CD4-positive, alpha-beta T cell treated with Interleukin-2 at 100 ng/mL for 4 hours (primary cell): Measurements from ENCODE around the gene SCRN3.
"Not testable (repeated sequence)": the region's sequence is repeated elsewhere in the genome, so short reads cannot be mapped to it uniquely, and the experiment has no call there.

ENCODE experiments used
- DNase-seq: peaks from one replicate; pipeline ENCODE4 v3.0.0-alpha.2; 2020; ENCODE audit warnings: low spot score

SCRN3 gene

DNA sequence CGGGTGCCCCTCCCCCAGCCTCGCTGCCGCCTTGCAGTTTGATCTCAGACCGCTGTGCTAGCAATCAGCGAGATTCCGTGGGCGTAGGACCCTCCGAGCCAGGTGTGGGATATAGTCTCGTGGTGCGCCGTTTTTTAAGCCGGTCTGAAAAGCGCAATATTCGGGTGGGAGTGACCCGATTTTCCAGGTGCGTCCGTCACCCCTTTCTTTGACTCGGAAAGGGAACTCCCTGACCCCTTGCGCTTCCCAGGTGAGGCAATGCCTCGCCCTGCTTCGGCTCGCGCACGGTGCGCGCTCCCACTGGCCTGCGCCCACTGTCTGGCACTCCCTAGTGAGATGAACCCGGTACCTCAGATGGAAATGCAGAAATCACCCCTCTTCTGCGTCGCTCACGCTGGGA lies 14.5 kb downstream of the SCRN3 start:
- DNase-seq, result not testable (repeated sequence)

DNA sequence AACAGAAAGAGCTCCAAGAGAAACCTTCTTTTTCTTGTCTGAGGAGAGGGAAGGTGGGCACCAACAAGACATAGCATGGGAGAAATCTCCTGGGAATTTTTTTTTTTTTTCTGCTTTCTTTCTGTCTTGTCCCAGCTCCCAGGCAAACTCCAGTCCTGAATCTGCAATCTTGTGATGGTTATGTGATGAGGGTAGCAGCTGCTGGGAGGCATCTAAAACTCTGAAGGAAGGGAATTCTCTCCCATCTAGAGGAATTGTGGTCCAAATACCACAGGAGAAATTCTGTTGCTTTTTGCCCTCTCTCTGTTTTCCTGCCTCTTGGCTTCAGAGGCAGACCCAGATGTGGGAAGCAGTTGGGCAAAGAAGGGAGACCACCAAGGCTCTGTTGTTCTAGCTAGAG lies 16.7 kb downstream of the SCRN3 start:
- DNase-seq, result no peak

DNA sequence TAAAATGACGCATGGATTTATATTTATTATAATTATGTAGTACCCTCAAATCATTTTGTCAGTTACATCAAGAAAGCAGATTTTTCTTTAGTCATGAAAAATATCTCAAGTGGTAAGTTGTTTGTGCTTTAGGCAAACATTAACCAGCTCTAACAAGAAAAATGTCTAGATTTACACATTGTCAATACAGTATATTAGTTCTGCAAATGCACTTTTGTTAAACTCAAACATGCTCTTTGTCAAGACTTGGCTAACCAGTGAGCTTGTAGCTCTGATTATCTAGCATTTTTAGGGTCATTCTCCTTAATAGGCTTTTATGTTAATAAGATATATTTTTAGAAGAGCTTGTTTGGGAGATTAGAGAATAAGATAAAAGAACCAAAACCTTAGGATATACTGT lies 32.7 kb downstream of the SCRN3 start:
- no peak for DNase-seq

DNA sequence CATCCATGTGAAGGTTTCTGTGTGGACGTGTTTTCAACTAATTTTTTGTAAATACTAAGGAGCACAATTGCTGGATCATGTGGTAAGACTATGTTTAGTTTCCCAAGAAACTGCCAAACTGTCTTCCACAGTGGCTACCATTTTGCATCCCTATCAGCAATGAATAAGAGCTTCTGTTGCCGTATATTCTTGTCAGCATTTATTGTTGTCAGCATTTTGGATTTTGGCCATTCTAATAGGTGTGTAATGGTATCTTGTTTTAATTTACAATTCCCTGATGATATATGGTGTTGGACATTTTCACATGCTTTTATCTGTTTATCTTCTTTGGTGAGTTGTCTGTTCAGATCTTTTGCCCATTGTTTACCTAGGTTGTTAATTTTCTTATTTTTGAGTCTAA lies 34.5 kb downstream of the SCRN3 start:
- DNase-seq, result no peak

DNA sequence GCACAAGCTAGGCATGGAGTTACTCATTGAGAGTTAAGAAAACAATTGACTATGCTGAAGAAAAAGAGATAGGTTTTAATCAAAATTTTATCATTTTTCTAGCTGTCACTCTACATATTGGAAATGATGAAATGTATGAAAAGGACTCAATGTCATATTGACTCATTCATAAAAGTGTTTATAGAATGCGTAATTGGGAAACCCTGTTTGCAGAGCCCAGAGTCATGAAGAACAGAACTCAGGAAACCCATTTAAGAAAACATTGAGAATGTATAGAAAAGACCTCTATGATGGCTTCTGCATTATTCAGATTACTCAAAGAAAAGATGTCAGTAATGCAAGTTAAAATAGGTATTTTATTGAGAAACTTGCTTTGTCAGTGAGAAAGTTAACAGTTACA lies 36.4 kb downstream of the SCRN3 start:
- DNase-seq, result no peak

DNA sequence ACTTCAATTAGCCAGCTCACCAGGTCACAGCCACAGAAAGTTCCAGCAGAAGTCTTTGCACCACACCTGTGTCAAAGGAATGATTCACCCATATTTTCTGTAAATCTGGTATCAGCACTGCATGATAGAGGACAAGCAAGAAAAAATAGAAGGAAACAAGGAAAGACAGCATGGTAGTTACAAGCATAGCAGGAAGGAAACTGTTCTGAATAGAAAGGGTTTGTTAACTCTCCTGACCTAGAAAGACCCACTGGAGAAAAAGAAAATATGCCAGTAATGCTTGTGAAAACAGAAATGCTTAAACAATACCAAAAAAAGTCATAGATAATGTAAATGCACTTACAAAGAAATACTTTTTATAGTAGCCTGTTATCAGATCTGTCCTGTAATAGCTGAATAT lies 40.8 kb downstream of the SCRN3 start:
- no peak for DNase-seq

DNA sequence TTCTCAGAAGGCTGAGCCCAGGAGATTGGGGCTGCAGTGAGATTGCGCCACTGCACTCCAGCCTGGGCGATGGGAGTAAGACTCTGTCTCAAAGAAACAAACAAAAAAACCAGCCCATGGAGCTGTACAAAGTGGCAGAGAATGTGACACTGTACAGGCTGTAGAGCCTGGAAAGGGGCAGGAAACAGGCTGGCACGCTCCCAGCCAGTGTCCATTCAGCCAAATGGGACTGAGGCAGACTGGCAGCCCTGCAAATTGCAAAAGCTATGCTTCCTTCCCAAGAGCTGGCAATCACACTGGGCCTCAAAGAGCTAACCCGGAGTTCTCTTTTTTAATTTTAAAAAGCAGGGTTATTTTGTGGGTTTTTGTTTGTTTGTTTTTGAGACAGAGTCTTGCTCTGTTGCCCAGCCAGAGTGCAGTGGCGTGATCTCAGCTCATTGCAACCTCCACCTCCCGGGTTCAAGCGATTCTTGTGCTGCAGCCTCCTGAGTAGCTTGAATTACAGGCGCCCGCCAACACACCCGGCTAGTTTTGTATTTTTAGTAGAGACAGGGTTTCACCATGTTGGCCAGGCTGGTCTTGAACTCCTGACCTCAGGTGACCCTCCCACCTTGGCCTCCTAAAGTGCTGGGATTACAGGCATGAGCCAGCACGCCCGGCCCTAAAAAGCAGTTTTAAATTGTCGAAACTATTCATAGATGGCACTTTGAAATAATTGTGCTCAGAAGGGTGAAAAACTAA lies 42.8 kb downstream of the SCRN3 start:
- DNase-seq, result no peak

DNA sequence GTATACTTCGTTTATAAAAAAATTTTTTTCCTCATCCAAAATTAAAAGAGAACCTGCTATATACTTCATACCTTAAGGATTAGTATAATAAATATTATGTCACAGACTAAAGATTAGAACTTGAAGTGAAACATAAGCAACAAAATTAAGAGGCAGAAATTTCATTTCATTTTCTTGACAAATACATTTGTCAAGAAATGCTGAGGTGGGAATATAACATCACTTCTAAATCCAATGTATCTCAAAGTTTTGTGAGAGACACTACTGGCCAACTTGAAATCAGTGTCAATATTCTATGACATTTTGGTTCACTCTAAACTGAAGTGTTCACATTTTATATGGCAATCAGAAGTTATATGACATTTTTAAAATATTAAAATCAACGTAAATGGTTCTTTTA lies 43.8 kb downstream of the SCRN3 start:
- no peak for DNase-seq

DNA sequence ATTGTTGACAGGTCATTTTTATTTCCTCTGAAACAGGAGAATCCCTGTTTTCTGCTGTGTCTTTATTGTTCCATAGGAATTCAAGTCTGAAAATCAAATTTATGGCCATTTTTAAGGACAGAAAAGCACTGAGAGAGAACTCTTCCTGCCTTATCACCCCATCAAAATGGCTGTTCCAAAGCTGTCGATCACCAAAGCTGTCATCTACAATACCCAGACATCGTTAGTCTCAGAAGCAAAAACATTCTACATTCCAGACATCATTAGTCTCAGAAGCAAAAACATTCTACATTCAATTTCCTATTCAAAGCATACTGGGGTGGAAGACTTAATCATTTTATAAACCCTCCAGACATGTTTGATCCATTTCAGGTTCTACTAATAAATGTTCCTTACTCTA lies 44.4 kb downstream of the SCRN3 start:
- DNase-seq, result no peak

DNA sequence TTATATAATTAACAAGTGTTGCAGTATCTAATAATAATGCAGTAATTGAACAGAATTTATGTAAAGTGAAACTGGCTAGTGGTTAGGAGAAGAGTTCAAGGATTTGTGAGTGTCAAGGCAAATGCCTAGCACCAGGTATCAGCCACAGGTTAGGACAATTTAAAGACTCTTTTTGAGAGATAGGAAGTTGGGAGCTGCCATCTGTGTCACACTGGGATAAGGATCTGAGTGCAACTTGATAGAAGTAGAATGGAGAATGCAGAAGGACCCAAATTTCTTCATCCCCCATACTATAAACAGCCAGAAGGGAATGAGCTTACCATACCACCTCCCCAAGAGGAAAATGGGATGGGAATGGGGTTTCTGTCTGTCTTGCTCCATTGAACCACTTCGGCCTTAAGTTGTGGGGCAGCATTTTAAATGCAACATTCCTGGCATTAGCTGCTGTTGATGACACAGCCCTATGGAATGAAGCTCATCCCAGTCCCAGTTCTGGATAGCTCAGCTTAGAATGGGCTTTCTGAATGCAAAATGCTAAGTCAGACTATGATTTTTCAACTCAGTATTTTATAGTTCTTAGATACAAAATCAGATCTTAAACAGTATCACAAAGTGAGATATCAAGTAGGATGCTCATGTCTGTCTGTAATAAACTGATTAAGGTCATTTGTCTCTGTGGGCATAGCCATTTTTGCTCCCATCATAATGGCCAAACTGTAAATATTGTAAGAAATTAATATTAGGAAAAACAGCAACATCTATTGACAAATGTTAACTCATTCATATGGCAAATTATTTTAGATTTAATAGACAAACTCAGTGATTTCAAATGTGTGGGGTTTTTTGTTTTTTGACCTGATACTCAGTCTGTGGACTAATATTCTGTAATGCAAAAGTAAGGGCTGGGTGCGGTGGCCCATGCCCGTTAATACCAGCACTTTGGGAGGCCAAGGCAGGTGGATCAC lies 47.3 kb downstream of the SCRN3 start:
- no peak for DNase-seq

DNA sequence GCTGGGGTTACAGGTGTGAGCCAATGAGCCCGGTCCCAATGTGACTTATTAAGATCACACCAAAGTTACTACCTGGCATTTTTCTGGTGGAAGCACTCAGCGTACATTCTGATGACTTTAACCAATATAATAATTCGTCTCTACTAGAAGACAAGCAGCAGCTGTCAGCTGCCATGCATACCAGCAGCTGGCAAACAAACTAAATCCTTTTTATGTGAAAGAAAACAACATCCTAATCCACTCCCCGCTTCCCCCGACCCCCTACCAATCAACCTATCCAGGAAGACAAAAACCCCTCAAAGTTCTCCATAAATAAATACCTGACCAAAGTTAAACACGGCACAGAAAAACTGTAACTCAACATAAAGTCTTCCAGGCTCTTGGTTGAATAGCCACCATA lies 49.2 kb downstream of the SCRN3 start:
- no peak for DNase-seq

DNA sequence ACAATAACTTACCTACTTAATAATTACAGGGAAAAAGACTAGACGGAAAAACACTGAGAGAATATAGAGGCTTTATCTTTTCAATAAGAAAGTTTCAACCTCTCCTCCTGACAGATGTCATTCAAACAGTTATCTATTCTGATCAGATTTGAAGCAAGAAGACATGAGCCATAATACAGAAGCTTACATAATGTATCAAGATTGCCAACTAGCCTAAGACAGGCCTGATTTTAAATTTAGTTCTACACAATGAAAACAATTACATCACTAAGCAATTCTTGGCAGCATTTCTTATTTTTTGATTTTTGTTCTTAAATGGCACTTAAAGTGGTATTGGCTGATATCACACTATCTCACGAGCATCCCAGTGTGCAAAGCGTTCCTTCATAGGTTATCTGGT lies 49.7 kb downstream of the SCRN3 start:
- no peak for DNase-seq

DNA sequence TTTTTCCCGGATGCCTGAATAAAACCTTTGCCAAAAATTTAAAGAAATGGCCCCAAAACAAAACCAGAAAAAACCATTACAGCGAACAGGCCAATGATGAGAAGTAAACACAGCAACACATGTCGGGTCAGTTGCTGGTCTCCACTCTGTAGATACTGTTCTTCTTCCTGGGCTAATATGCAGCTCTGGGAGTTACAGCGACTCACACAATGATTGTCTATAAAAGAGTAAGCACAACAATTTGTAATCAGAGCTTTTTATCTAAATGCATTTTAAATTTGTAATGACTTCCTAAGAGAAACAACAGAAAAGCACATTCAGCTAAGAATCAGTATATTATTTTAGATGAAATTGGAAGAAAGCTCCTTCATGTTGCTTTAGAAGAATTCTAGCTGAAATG lies 51.0 kb downstream of the SCRN3 start:
- DNase-seq, result no peak

DNA sequence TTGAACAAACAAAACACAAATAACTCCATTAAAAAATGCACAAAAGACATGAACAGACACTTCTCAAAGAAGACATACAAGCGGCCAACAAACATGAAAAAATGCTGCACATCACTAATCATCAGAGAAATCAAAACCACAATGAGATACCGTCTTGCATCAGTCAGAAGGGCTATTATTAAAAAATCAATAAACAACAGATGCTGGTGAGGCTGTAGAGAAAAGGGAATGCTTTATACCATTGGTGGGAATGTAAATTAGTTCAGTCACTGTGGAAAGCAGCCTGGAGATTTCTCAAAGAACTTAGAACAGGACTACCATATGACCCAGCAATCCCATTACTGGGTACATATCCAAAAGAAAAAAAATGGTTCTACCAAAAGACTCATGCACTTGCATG lies 53.5 kb downstream of the SCRN3 start:
- no peak for DNase-seq

DNA sequence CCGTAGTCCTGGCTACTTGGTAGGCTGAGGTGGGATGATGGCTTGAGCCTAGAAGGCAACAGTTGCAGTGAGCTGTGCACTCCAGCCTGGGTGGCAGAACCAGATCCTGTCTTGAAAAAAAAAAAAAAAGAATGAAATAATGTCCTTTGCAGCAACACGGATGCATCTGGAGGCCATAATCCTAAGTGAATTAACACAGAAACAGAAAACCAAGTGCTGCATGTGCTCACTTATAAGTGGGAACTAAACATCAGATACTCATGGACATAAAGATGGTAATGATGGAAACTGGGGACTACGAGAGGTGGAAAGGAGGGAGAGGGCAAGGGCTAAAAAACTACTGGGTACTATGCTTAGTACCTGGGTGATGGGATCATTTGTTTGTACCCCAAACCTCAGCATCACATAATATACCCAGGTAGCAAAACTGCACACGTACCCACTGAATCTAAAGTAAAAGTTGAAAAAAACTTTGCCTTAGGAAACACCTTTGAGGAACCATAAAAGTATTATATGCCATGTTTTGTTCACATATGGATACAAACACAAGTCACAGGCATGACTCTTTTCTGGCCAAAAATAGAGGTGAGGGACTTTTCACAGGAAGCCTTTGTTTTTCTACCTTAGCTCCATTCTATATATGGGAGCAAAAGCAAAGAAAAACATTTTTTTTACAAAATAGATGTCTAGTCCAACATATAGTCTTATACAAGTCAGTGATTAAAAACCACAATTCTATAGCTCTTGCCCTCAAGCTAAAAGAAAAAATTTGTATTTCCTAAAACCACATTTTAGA lies 54.7 kb downstream of the SCRN3 start:
- DNase-seq, result no peak

DNA sequence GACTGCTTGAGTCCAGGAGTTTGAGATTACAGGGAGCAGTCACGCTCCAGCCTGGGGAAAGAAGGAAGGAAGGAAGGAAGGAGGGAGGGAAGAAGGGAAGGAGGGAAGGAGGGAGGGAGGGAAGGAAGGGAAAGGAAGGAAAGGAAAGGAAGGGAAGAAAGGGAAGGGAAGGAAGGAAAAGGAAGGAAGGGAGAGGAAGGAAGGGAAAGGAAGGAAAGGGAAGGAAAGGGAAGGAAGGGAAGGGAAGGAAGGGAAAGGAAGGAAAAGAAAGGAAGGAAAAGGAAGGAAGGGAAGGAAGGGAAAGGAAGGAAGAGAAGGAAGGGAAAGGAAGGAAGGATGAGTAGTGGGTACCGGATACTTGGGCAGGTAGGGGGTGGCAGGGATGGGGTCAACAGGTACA lies 59.0 kb downstream of the SCRN3 start:
- no peak for DNase-seq

DNA sequence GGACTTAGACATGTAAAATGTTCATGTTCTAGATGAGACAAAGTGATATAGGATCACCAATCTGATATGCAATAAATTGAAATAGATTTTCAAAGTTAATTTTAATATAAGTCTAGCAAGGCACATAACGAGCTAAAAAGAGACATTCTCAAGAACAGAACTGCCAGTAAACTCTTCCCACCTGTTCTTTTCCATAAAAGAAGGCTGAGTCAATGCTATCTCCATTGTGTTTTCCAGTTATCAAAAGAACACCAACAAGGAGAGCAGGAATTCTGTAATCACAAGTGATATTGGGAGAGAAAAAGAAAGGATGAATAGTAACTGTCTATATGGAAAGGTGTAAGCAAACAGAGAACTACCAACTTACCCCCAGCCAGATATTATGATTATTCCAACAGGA lies 65.7 kb downstream of the SCRN3 start:
- DNase-seq, result no peak

DNA sequence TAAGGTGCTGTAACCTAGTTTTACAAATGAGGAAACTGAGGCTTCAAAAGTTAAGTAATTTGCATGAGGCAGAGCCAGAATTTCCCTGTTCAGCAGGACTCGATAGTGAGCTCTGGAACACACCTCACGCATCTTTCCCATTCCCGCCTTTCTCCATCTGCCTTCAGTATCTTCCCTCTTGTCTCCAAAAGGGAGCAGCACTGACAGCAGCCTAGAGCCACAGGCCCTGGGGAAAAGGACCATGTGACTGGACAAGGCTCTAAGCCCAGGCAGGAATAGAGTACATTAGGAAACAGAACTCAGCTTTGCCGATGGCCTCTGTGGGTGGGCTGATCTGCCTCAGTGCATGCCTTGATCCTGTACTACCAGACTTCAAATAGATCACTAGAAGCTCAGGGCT lies 69.8 kb downstream of the SCRN3 start:
- DNase-seq, result no peak

DNA sequence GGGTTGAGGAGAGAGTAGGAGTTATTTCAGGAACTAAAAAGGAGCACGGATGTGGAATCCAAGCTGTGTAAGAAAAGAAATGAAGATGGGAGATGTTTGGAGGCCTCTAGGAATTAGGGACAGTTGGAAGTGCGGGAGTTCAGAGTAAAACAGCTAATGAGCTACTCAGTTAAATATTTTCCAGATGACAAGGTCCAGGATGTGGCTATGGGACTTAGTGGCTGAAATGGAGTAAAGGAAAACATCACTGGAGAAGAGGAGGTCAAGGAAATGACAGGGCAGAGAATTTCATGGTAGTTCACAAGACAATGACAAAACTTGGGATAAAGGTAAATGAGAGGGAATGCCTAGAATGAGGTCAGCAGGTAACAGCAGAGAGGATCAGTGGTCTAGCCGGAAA lies 78.3 kb downstream of the SCRN3 start:
- DNase-seq, result no peak

DNA sequence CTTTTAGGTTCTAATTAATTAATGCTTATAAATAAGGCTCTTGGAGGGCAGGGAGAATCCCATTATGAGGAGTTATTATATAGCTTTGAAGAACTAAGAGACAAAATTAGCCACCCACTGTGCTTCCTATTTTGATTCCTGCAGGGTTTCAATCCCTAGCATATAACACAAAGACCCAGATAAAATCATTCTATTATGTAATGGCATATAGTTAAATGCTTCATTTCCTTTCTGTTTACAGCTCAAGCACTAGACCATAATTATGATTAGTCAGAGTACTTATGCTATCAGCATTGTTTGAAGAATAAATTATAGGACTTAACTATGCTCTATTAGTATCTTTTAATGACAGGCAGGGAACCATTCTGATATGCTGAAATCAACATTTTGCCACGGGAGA lies 82.2 kb downstream of the SCRN3 start:
- DNase-seq, result no peak
